Measurements from ENCODE around the gene GAST. TPM values are rescaled to one million over a fixed set of nuclear protein-coding genes. Genes with fewer than 3 reads are reported as not detected.
"Not testable (repeated sequence)": the region's sequence is repeated elsewhere in the genome, so short reads cannot be mapped to it uniquely, and the experiment has no call there.

Gene GAST, protein sequence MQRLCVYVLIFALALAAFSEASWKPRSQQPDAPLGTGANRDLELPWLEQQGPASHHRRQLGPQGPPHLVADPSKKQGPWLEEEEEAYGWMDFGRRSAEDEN
- total RNA-seq = not detected

DNA sequence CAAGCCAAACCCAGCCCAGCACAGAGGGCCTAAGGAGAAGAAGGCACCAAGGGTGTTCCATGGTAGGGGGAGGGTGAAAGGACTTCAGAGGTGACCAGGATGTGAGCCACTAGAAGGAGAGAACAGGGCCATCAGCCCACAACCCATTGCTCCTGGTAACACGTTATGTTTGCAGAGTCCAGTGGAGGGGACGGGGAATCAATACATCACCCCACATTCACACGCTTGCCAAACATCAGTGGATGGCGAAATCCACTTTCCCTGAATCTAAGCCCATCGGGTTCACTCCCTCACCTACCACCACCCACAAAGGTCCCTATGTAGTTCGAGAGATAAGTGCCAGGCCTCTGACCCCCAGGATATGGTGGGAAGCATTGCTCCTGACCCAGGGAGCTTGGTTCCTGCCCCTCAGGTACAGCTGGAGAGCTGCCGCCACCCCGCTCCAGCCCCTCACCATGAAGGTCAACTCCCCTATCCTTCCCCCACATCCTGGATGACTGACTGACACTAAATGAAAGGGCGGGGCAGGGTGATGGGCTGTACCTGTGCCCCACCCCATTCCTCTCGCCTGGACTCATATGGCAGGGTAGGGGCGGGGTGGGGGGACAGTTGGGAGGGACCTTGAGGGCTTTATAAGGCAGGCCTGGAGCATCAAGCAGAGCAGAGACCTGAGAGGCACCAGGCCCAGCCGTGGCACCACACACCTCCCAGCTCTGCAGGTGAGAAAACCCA, at the start of gene GAST:
Gene GAST, plus strand, starts transcription at position 663 of the 732 bp plus-strand sequence. CDS start 3,106 bp downstream, outside the sequence.
- DNase-seq = no peak

DNA sequence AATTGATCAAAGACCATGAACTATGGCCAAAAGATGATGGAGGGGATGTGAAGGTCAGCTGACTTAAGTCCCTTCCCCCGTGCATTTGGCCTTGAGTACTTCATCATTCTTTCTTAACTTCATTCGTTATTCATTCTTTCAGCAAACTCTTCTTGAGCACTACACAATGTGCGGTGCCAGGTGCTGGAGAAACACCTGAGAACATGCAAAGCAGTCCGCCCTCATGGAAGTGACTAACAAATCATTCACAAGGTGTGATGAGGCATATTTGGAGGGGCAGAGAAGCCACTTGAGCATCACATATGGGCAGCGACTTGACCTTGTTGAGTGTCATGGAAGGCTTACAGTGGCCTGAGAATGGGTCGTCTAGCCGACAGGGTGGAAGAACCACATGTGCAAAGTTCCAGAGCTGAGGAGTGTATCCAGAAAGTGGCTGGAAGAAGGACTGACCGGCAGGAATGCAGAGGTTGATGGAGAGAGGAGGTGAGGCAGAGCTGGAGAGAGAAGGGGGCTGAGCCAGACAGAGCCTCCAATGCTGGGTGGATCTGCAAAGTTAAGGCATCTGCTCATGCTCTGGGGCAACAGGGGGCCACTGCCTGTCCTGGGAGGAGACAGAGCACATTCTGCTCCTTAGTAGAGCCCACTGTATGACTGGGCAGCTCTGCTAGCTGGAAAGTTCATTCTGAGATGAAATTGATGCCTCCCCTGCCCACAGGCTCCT, 48.5 kb upstream of the GAST start:
- no peak for DNase-seq

DNA sequence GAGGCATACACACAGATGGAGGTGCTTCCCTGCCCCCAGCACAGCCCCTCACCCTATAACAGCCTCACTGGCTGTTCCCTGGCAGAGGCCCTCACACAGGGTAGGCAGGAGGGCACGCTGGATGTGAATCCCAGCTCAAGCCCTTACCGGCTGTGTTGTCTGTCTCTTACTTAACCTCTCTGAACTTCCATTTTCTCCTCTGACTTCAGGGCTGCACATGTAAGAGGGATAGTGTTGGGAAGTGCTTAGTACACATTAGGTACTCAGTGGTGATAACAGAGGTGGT, 48.0 kb upstream of the GAST start:
- DNase-seq = no peak

DNA sequence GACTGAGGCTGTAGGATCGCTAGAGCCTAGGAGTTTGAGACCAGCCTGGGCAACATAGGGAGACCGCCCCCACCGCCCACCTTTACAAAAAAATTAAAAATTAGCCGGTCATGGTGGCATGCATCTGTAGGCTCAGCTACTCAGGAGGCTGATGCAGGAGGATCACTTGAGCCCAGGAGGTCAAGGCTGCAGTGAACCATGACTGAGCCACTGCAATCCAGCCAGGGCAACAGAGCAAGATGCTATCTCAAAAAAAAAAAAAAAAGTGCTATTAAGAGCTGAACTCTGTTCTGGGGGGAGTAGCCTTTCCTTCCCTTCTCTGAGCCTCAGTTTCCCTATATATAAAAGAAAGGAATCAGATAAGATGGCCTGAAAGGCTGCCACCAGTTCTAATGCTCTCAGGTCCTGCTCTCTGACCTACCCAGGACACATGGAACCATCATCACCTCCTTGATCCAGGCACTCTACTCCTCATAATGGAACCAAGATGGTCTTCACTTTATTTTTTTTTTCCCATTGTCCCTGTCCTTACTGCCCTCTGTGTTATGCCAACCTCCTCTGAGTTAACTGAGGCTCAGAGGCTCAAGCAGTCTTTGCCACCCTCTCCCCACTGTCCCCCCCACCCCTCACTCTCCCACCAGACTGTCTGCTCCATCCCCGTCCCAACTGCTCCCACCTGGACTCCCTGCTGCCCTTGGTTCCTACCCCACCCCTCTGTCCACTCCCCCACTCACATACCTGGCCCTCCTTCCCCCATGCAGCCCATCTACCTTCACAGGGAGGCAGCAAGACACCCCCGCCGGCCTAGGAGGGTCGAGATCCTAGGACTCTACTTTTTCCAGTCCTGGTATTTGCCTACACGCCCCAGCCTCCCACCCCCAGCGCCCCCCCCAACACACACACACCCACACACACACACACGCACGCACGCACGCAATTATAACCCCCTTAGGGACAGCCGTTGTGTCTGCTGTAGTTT, 47.3 kb upstream of the GAST start:
- no peak for DNase-seq

DNA sequence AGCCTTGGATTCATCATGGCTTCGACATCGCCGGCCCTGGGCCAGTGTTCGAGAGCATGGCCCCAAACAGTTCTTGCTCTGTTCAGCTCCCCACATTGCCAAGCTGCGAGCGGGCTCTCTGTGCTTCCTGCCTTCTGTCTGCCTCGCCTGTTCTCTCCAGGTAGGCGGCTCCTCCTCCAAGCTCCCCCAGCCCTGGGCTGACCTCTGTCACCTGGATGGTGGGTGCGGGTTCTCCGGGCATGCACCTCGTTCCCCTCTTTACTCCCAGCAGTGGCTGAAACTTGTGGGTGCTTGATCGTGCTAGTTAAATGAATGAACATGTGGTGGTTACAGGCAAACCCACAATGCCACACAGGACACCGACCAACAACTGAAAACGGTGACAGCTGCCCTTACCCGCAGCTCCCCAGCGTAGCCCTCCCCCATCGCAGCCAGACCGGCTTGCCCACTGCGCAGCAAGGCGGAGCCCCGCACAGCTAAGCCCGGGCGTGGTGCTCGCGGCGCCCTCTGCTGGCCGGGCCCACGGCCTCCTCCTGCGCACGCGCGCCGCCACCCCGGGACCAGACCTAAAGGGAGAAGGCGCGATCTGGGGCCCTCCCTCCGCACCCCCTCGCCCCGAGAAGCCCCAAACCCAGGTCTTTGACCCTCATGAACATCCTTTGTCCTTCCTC, 46.4 kb upstream of the GAST start:
- DNase-seq = peak; percentile 84

DNA sequence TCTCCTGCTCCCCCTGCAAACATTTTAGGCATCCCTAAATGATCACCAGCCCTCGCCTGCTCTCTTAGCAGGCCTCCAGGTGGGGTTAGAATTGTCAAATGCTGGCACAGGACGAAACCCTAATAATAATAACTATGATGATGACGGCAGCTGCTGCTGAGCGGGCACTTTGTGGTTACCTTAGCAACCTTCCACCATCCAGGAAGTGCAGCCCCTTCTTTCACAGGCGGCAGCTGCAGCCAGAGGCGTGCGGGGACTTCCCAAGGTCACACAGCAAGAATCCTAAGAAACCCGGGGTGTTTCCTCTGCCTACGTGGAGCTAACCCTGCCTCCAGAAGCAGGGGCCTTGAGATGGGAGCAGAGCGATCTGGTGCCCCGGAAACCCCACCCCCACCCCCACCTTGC, 45.9 kb upstream of the GAST start:
- peak; percentile 71 for DNase-seq

DNA sequence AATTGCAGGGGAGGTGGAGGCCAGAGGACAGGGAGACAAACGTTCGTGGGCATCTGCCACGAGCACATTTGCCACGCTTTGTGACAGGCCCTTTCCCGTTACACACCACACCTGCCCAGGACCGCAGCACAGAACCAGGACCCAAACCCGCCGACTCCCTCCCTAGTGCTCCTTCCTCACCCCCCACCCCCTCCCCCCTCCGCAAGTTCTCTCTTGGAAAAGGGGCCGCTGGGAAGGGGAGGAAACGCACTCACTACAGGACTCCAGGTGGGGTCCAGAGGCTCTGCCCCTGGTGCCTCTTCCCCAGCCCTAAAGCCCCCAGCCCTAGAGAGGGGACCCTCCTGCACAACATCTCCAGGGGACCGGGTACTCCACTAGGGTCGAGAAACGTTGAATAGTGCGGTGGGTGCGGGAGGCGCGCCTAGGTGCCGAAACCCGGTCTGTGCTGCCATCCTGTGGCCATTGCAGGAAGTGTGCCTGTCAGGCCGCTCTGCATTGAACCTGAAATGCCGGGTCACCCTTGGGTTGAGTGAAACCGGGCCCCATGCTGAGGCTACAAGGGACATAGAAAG, 45.3 kb upstream of the GAST start:
- peak; percentile 82 for DNase-seq

DNA sequence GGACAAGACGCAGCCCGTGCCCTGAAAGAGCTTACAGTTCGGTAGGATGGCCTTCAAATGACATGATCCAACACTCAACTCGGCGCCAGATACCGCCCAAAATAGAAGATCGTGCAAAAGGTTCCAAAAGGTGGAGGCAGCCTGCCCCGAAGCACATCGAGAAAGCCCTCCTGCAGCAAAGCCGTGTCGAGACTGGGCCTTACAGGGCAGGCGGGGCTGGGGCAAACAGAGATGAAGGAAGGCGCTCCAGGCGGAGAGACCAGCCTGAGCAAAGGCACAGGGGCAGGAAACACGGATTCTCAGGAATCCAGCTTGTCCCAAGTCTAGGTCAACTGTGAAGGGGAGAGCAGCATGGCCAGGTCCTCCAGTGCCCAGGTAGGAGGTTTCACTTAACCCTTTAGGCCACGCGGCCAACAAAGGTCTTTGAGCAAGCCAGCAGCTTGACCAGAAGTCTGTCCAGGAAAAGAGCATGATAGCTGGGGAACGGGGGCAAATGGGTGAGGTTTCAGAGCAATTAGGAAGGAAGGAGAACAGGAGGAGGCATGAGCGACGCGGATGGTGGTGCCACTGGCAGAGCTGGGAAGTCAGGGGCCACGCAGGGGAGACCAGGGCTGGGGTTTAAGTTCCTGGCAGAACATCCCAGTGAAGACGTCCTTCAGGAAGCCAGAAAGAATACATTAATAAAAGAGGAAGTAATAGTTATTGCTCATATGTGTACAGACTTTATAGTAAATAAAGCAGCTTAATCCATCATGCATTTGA, 44.7 kb upstream of the GAST start:
- DNase-seq = no peak

DNA sequence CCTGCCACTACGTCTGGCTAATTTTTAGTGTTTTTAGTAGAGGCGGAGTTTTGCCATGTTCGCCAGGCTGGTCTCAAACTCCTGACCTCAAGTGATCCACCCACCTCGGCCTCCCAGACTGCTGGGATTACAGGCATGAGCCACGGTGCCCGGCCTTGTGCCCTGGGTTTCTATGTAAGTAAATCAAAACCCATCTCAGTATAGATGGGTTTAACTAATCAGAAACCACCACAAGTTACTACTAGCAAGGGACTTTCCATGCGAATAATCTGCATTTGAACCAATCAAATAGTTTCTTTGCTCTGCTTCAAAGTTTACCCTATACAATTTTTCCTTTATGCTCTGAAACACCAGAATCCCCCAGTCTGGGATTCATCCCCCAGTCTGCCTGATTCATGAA, 40.0 kb upstream of the GAST start:
- DNase-seq = no peak

DNA sequence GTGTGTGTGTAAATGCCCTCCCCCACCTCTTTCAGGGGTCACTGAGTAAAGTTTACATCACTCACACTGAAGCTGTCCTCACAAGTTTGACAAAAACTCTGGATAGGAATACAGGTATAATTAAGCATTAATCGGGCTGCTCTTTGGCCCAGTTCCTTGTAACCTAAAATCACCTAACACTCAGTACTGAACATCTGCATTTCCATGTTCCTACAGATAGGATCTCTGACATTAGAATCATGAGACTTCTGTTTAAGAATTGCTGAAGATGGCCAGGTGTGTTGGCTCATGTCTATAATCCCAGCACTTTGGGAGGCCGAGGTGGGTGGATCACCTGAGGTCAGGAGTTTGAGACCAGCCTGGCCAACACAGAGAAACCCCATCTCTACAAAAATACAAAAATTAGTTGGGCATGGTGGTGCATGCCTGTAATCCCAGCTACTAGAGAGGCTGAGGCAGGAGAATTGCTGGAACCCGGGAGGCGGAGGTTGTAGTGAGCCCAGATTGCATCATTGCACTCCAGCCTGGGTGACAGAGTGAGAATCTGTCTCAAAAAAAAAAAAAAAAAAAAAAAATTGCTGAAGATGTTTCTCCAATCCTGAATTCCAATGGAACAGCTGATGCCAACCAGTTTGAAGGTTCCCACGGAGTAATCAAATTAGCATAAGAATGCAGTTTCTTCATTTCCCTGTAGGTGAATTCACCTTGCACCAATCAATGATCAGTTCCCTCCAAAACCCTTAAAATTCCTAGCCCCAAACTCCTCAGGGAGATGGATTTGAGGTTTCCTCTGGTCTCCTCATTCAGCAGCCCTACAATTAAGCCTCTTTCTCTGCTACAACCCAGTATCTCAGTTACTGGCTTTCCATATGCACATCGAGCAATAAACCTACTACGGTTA, 36.7 kb upstream of the GAST start:
- DNase-seq = not testable (repeated sequence)

DNA sequence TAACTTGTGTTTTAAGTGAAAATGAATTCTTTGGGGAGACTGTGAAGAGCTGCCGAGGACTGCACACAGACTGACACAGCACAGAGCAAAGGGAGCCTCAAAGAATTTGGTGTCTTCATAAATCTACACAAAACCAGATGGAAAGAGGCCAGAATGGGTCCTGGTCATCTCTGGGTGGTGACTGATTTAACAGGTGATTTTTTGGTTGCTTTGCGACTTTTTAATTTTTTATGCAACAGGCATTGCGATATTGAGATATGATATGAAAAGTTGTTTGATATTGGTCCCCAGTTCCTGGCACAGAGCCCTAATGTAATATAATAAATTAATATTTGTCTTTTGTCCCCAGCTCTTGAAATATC, 36.1 kb upstream of the GAST start:
- DNase-seq = no peak

DNA sequence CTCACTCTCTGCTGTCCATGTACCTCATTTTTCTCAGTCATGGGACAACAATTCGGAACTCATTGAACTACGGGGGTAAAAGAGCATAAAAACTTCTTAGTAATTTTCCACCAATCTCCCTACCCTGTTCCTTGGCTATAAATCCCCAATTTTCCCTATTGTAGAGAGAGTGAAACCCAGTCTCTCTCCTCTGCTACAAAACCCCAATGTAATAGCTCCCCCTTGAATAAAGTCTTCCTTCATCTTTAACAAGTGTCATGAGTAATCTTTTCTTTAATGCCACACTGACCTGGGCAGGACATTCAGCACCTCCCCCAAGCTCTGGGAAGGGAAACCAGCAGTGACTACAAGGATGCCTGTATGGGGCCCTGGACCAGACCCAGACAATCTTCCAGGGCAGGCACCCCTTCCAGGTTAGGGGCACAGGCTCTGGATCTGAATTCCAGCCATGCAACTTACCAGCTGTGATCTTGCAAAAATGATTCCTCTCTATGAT, 33.7 kb upstream of the GAST start:
- DNase-seq = no peak

DNA sequence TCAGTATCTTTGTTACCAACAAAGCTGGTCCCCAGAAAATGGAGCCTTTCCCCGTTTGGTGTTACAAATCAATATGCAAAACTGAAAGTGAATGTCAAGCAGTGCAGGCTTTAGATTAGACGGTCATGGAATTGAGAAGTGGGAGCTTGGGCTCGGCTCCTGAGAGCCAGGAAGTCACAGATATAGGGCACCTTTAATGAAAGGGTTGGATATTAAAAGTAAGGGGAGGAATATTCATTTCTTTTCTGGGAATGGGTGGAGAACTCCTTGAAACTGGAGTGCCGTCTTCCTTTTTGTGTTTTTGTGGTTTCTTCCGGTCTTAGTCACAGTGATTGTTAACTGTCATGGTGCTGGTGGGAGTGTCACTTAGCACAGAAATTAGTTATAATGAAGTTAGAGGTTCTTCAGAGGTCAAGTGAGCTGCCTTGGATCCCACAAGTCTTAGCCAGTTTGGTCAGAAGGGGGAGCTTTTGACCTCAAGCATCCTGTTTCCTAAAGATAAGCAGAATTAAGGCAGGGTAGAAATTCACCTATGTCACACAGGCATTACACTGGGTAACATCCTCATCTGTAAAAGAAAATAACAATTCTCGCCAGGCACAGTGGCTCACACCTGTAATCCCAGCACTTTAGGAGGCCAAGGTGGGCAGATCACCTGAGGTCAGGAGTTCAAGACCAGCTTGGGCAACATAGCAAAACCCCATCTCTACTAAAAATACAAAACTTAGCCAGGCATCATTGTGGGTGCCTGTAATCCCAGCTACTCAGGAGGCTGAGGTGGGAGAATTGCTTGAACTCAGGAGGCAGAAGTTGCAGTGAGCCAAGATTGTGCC, 33.0 kb upstream of the GAST start:
- peak; percentile 46 for DNase-seq

DNA sequence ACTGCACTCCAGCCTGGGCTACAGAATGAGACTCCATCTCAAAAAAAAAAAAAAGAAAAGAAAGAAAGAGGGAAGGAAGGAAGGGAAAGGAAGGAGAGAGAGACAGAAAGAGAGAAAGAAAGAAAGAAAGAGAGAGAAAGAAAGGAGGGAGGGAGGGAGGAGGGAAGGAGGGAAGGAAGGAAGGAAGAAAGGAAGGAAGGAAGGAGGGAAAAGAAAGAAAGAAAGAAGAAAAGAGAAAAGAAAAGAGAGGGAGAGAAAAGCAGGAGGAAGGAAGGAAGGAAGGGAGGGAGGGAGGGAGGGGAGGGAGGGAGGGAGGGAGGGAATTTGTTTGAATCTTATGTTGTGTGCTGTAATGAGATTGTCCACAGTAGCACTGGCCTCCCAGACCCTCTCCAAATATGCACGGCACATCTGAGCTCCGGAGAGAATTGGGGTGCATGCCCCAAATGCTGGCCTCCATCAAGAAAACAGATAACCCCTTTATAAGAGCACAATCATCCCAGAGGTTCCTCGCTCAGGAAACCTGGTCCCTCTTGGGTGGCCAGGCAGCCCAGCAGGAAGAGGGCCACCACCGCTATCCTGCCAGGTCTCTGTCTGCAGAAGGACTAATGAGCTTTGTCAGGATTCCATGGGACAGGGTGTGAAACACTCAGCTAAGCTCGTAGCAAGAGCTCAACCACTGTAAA, 32.2 kb upstream of the GAST start:
- no peak for DNase-seq

DNA sequence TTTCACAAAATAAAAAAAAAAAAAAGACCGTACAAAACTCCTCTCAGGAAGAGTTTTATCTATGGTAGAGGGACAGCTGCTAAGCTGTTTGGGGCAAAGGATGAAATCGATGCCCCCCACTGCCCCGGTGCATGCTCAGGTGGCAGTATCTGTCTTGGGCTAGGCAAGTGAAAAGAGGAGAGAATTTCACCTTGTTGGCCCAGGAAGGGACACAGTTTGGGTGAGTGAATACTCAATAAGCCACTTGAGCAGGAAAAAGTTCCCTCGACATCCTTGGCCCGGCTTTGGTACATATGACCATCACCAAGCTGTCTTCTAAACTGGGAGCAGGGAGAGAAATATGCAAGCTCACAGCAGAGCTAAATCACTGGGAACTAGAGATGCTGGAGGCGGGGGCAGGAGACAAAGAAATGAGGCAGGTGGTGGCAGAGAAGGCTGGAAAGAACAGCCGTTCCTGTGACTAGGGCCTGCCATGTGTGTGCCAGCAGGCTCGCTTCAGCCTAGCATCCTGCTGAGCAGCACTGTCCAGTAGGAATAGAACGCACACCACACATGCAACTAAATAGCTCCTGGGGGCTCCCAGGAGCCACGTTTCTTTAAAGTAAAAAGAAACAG, 31.6 kb upstream of the GAST start:
- DNase-seq = no peak

DNA sequence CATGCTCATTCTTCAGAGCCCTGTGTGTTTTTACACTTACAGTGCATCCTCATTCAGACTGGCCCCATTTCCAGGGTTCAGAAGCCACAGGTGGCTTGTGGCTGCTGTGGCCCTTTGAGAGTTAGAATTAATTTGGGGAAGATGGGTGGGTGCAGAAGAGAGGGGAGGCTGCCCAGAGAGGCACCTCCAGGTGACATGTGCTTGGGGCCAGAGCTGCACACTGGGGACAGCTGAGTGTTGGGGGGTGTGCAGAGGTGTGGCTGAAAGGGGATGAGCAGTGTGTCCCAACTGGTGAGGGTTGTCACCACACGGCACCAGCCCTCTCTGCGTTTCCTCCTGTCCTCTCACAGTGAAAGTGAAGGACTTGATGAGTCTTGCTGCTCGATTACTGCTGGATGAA, 30.4 kb upstream of the GAST start:
- no peak for DNase-seq

DNA sequence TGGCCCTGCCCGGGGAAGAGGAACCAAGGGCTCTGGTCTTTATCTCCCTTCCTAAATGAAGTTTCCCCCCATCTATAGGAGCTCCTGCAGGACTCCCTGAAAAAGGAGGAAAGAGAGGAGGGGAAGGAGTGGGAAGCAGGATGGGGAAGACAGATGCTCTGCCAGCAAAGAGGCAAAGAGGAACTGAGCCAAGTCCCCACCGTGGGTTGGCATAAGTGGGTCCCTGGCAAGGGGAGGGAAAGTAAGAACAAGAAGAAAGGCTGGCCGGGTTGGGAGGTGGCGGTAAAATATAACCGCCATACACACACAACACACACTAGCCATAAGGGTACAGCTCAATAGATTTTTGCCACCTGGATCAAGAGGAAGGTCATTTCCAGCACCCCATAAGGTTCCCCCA, 29.5 kb upstream of the GAST start:
- no peak for DNase-seq

DNA sequence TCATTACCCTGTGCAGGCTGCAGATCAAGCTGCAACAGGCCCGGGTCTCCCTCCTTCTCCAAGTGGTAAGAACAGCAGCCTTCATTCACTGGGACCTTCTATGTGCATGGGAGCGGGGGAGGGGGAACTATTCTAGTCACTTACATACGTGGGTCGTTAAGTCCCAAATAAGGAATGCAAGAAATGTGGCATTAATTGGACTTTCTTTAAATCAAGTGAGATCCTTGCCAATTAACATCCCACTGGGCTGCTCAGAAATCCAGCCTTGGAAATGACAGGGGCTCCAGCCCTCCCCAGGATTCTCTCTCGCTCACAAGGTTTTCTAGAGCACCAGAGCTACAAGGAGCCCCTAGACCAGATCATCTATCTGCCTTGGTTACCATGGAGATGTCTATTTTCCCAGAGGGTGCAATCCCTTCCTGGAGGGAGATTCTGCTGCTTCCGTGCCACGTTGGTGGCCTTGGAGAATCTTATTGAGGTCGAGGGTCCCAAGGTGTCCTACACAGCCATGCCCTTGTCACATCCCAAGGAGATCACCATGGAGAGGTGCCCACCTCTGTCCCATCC, 28.6 kb upstream of the GAST start:
- no peak for DNase-seq

Measured in effector CD4-positive, alpha-beta T cell (primary cell).